ENCODE measurements around the gene TMEM170A.

TMEM170A gene

GRCh38 chr16:75478480-75479345 is 14.2 kb upstream of the TMEM170A start:
- no peak for TF ChIP-seq CTCF (IDR thresholded peaks at IDR 0.05; ENCODE audit: low read depth, low read length)
- no peak for DNase-seq (ENCODE audit: extremely low read depth, low read depth)

GRCh38 chr16:75477680-75478473 is 13.4 kb upstream of the TMEM170A start:
- DNase-seq (ENCODE audit: extremely low read depth, low read depth) = no peak

GRCh38 chr16:75476817-75477216 is 12.3 kb upstream of the TMEM170A start:
- no peak for DNase-seq (ENCODE audit: extremely low read depth, low read depth)

More at GRCh38 chr16:75477680-75478473, 13.4 kb upstream of the TMEM170A start:
- TF ChIP-seq CTCF (IDR thresholded peaks at IDR 0.05; ENCODE audit: low read depth, low read length) = no peak

GRCh38 chr16:75475420-75475847 is 10.9 kb upstream of the TMEM170A start:
- no peak for DNase-seq (ENCODE audit: extremely low read depth, low read depth)
- no peak for TF ChIP-seq CTCF (IDR thresholded peaks at IDR 0.05; ENCODE audit: low read depth, low read length)

More at GRCh38 chr16:75476817-75477216, 12.3 kb upstream of the TMEM170A start:
- TF ChIP-seq CTCF (IDR thresholded peaks at IDR 0.05; ENCODE audit: low read depth, low read length) = no peak

GRCh38 chr16:75472908-75473877 is 8.7 kb upstream of the TMEM170A start:
- DNase-seq (ENCODE audit: extremely low read depth, low read depth) = no peak
- no peak for TF ChIP-seq CTCF (IDR thresholded peaks at IDR 0.05; ENCODE audit: low read depth, low read length)

- TF ChIP-seq CTCF (IDR thresholded peaks at IDR 0.05; ENCODE audit: low read depth, low read length) = peak; percentile 76
- DNase-seq (ENCODE audit: extremely low read depth, low read depth) = peak; percentile 36
These were observed 7.5 kb upstream of the TMEM170A start for GRCh38 chr16:75471723-75472633.
